Activated T-helper 17 cell treated with anti-CD3 and anti-CD28 coated beads, Interleukin-2, amount 50 U/mL, for 72 hours (primary cell): ENCODE measurements around the gene PDXK. TPM values are rescaled to one million over a fixed set of nuclear protein-coding genes. Genes with fewer than 3 reads are reported as not detected.
A peak's percentile ranks its signal among the peaks of the same experiment; 100 is the strongest.

Source experiments
- ATAC-seq: fragments of 150-1000 bp; cut with Tn5 transposase; replicated peaks from 2 replicates; pipeline ENCODE4 v1.10.0; 2021; ENCODE audit warnings: mild to moderate bottlenecking, moderate library complexity
- H3K27ac Mint-ChIP-seq: one replicate; pipeline ENCODE4 v1.8.0; 2022; ENCODE audit warnings: mixed read lengths
- H3K27me3 Mint-ChIP-seq: one replicate; pipeline ENCODE4 v1.8.0; 2022; ENCODE audit warnings: mixed read lengths
- H3K36me3 Mint-ChIP-seq: one replicate; pipeline ENCODE4 v1.8.0; 2022; ENCODE audit warnings: low read depth, mild to moderate bottlenecking, mixed read lengths
- H3K4me1 Mint-ChIP-seq: one replicate; pipeline ENCODE4 v1.8.0; 2022; ENCODE audit warnings: mixed read lengths
- H3K4me3 Mint-ChIP-seq: one replicate; pipeline ENCODE4 v1.8.0; 2022; ENCODE audit warnings: mild to moderate bottlenecking, mixed read lengths
- H3K9me3 Mint-ChIP-seq: one replicate; pipeline ENCODE4 v1.8.0; 2022; ENCODE audit warnings: mixed read lengths
- total RNA-seq, 2 donors: library from RNA; stranded (reverse); gene quantifications; one replicate each; pipeline ENCODE4 v1.2.3, GENCODE V29; 2022

Gene PDXK
- total RNA-seq, 2 donors from 2014 or later = 102 to 115 TPM

GRCh38 chr21:43810505-43811261 is 91.8 kb downstream of the PDXK start:
- H3K9me3 Mint-ChIP-seq = no peaks in the 10 kb centered on the region
- H3K27me3 Mint-ChIP-seq = no peaks in the 10 kb centered on the region
- H3K4me3 Mint-ChIP-seq = no peak overlapping the region
- H3K4me1 Mint-ChIP-seq = peaks cover 9% of the 10 kb centered on the region
- peak; percentile 92 for ATAC-seq
- H3K36me3 Mint-ChIP-seq = peaks cover 7% of the 10 kb centered on the region
- H3K27ac Mint-ChIP-seq = peak overlapping the region; percentile 50

GRCh38 chr21:43811262-43812105 is 92.6 kb downstream of the PDXK start:
- H3K27ac Mint-ChIP-seq = no peak overlapping the region
- peaks cover 5% of the 10 kb centered on the region for H3K4me1 Mint-ChIP-seq
- no peaks in the 10 kb centered on the region for H3K27me3 Mint-ChIP-seq
- no peak overlapping the region for H3K4me3 Mint-ChIP-seq
- H3K9me3 Mint-ChIP-seq = no peaks in the 10 kb centered on the region
- no peaks in the 10 kb centered on the region for H3K36me3 Mint-ChIP-seq
- ATAC-seq = no peak

Other genes with a start within 250 kb of the PDXK start
- 1 to 10 TPM in 1 of 2 donors, under 1 TPM in 1; 0.50 to 1.0 TPM for gene HSF2BP, start 59.6 kb upstream of the PDXK start, total RNA-seq
- 10 to 100 TPM; 34.5 to 76.3 TPM for gene RRP1B, start 59.6 kb upstream of the PDXK start, total RNA-seq
- gene CSTB, start 57.2 kb downstream of the PDXK start, total RNA-seq = 10 to 100 TPM; 32.5 to 33.6 TPM
- 10 to 100 TPM; 33.3 to 57.4 TPM for gene RRP1, start 70.4 kb downstream of the PDXK start, total RNA-seq
- 10 to 100 TPM; 44.8 to 100.0 TPM for gene AGPAT3, start 146.1 kb downstream of the PDXK start, total RNA-seq